Left ventricle myocardium inferior (tissue), 1 donor: ENCODE results near the gene SLC5A10. TPM values are rescaled to one million over a fixed set of nuclear protein-coding genes. Genes with fewer than 3 reads are reported as not detected.

Experiments
- DNase-seq: peaks from one replicate; pipeline ENCODE4 v3.0.0-alpha.2; 2020
- H3K27ac ChIP-seq: fragments of 200-600 bp; replicated peaks from 2 replicates; pipeline ENCODE4 v1.8.0; 2021
- H3K27me3 ChIP-seq: fragments of 200-600 bp; 2 replicates; pipeline ENCODE4 v1.8.0; 2021; ENCODE audit warnings: low read depth
- H3K36me3 ChIP-seq: fragments of 200-600 bp; 2 replicates; pipeline ENCODE4 v1.8.0; 2021
- H3K4me1 ChIP-seq: fragments of 200-600 bp; 2 replicates; pipeline ENCODE4 v1.8.0; 2021
- H3K4me3 ChIP-seq: fragments of 200-600 bp; 2 replicates; pipeline ENCODE4 v1.8.0; 2021; ENCODE audit warnings: mild to moderate bottlenecking, moderate library complexity
- H3K9me3 ChIP-seq: fragments of 200-600 bp; replicated peaks from 2 replicates; pipeline ENCODE4 v1.8.0; 2021
- CTCF ChIP-seq: fragments of 200-600 bp; IDR thresholded peaks from 2 replicates; pipeline ENCODE4 v1.8.0; 2021; ENCODE audit warnings: antibody characterized with exemption, mild to moderate bottlenecking, borderline replicate concordance
- intact Hi-C: fragments of 100-400 bp; cut with micrococcal nuclease; formaldehyde crosslinking; loops from one replicate; pipeline ENCODE4 v1.11.0; 2022
- total RNA-seq: library from RNA; stranded (reverse); fragmentation: NEBNext Ultra II Directional; extraction: Animal tissue kit (Norgen Biotek cat#: 25700); gene quantifications from one replicate; pipeline ENCODE4 v1.2.1, GENCODE V29; 2021
- donor health status: DM: no; HTN: yes; CAD: no; lungs with severe emphysema.

The SLC5A10 gene
- total RNA-seq, 1 donor from 2014 or later, result not detected

- no peak for TF ChIP-seq CTCF
- Histone ChIP-seq H3K27ac (no peak overlapping the region), H3K4me3 (no peak overlapping the region), H3K9me3 (no peaks in the 10 kb centered on the region), H3K27me3 (no peaks in the 10 kb centered on the region), H3K4me1 (peaks cover 25% of the 10 kb centered on the region), H3K36me3 (no peaks in the 10 kb centered on the region)
- intact Hi-C loops, result no loop called here
- no peak for DNase-seq
Observed at GRCh38 chr17:18947866-18948265, 4.1 kb upstream of the SLC5A10 start.

- H3K4me3 ChIP-seq, result no peak overlapping the region
- intact Hi-C loops, result no loop called here
- no peak overlapping the region for H3K27ac ChIP-seq
- no peaks in the 10 kb centered on the region for H3K27me3 ChIP-seq
- no peak for DNase-seq
- H3K36me3 ChIP-seq, result no peaks in the 10 kb centered on the region
- no peak for TF ChIP-seq CTCF
- H3K9me3 ChIP-seq, result no peaks in the 10 kb centered on the region
- H3K4me1 ChIP-seq, result peaks cover 25% of the 10 kb centered on the region
Observed at GRCh38 chr17:18948476-18949006, 3.4 kb upstream of the SLC5A10 start.

GRCh38 chr17:18949566-18949965, 2.4 kb upstream of the SLC5A10 start:
- no peaks in the 10 kb centered on the region for H3K9me3 ChIP-seq
- H3K4me3 ChIP-seq, result no peak overlapping the region
- intact Hi-C loops, result no loop called here
- no peak for TF ChIP-seq CTCF
- peaks cover 25% of the 10 kb centered on the region for H3K4me1 ChIP-seq
- peak overlapping the region; percentile 55 for H3K27ac ChIP-seq
- no peaks in the 10 kb centered on the region for H3K36me3 ChIP-seq
- no peaks in the 10 kb centered on the region for H3K27me3 ChIP-seq
- DNase-seq, result peak; percentile 37

- Histone ChIP-seq H3K27ac (peak overlapping the region; percentile 73), H3K4me3 (no peak overlapping the region), H3K9me3 (no peaks in the 10 kb centered on the region), H3K36me3 (no peaks in the 10 kb centered on the region), H3K27me3 (no peaks in the 10 kb centered on the region), H3K4me1 (peaks cover 25% of the 10 kb centered on the region)
- intact Hi-C loops, result no loop called here
- TF ChIP-seq CTCF, result no peak
- DNase-seq, result no peak
Observed at GRCh38 chr17:18950346-18950745, 1.6 kb upstream of the SLC5A10 start.

GRCh38 chr17:18950944-18951905, 740 bp upstream of the SLC5A10 start:
- Histone ChIP-seq H3K4me3 (no peak overlapping the region), H3K36me3 (no peaks in the 10 kb centered on the region), H3K4me1 (peaks cover 25% of the 10 kb centered on the region), H3K9me3 (no peaks in the 10 kb centered on the region), H3K27ac (peak overlapping the region; percentile 73), H3K27me3 (no peaks in the 10 kb centered on the region)
- DNase-seq, result peak; percentile 38
- no peak for TF ChIP-seq CTCF
- intact Hi-C loops, result no loop called here
